WERI-Rb-1 (cell line): Measurements from ENCODE around the gene PHLDA2.
"Not testable (repeated sequence)": the region's sequence is repeated elsewhere in the genome, so short reads cannot be mapped to it uniquely, and the experiment has no call there.

Experiments
- DNase-seq: peaks from one replicate; pipeline ENCODE4 v3.0.0-alpha.2; 2020
- H3K27ac ChIP-seq: fragments of 250-450 bp; sonication (Bioruptor Pico); 2 replicates; pipeline ENCODE4 v1.5.1; 2020; ENCODE audit warnings: mild to moderate bottlenecking, moderate library complexity
- H3K27me3 ChIP-seq: fragments of 250-450 bp; sonication (Bioruptor Pico); 2 replicates; pipeline ENCODE4 v1.5.1; 2021; ENCODE audit warnings: mild to moderate bottlenecking, low read depth, moderate library complexity; ENCODE audit not compliant: insufficient read depth, severe bottlenecking
- H3K36me3 ChIP-seq: fragments of 250-450 bp; sonication (Bioruptor Pico); 2 replicates; pipeline ENCODE4 v1.5.1; 2020; ENCODE audit warnings: mild to moderate bottlenecking, moderate library complexity
- H3K4me3 ChIP-seq: 2 replicates; pipeline ENCODE4 v1.5.1; 2011; ENCODE audit warnings: low read depth, mild to moderate bottlenecking, control low read depth, low read length
- H3K9me3 ChIP-seq: fragments of 250-450 bp; sonication (Bioruptor Pico); 2 replicates; pipeline ENCODE4 v1.5.1; 2021; ENCODE audit warnings: mild to moderate bottlenecking, moderate library complexity; ENCODE audit not compliant: severe bottlenecking
- TF ChIP-seq, protein P1 (sequence below): IDR thresholded peaks from 2 replicates; pipeline ENCODE4 v1.5.1; 2011; ENCODE audit warnings: low read depth, mild to moderate bottlenecking, control low read depth, inconsistent platforms, low read length

Gene PHLDA2

DNA sequence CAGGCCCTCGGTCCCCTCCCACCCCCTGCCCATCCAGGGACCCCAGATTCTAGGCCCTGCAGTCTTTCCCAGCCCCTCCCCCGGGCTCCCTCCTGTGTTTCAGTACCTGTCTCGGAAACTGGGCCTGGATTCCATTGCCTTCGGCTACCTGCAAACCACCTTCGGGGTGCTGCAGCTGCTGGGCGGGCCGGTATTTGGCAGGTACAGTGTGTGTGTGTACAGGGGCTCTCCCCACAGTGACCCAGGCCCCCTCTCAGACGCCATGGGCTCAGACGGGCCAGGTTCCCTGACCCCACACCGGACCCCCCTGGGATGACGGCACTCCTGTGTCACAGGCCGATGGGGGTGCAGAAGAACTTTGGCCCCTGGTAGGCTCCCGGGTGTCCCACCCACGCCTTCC lies 21.1 kb downstream of the PHLDA2 start:
- Histone ChIP-seq H3K27me3 (no peaks in the 10 kb centered on the region), H3K4me3 (no peak overlapping the region), H3K27ac (no peak overlapping the region), H3K9me3 (no peaks in the 10 kb centered on the region), H3K36me3 (no peaks in the 10 kb centered on the region)
- no peak for DNase-seq
- TF ChIP-seq, protein P1, sequence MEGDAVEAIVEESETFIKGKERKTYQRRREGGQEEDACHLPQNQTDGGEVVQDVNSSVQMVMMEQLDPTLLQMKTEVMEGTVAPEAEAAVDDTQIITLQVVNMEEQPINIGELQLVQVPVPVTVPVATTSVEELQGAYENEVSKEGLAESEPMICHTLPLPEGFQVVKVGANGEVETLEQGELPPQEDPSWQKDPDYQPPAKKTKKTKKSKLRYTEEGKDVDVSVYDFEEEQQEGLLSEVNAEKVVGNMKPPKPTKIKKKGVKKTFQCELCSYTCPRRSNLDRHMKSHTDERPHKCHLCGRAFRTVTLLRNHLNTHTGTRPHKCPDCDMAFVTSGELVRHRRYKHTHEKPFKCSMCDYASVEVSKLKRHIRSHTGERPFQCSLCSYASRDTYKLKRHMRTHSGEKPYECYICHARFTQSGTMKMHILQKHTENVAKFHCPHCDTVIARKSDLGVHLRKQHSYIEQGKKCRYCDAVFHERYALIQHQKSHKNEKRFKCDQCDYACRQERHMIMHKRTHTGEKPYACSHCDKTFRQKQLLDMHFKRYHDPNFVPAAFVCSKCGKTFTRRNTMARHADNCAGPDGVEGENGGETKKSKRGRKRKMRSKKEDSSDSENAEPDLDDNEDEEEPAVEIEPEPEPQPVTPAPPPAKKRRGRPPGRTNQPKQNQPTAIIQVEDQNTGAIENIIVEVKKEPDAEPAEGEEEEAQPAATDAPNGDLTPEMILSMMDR, result no peak

DNA sequence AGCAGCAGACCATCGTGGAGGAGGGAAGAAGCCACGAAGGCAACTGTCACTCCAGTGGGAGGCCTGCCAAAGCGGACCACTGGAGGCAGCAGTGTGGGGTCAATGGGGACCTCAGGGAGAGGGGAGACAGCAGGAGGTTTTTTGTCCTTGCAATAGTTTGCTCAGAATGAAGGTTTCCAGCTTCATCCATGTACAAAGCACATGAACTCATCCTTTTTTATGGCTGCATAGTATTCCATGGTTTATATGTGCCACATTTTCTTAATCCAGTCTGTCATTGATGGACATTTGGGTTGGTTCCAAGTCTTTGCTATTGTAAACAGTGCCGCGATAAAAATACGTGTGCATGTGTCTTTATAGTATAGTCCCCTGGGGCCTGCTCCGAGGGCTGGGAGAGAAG lies 23.9 kb downstream of the PHLDA2 start:
- H3K27ac ChIP-seq, H3K27me3 ChIP-seq, DNase-seq, H3K4me3 ChIP-seq, H3K9me3 ChIP-seq, H3K36me3 ChIP-seq: not testable (repeated sequence)

DNA sequence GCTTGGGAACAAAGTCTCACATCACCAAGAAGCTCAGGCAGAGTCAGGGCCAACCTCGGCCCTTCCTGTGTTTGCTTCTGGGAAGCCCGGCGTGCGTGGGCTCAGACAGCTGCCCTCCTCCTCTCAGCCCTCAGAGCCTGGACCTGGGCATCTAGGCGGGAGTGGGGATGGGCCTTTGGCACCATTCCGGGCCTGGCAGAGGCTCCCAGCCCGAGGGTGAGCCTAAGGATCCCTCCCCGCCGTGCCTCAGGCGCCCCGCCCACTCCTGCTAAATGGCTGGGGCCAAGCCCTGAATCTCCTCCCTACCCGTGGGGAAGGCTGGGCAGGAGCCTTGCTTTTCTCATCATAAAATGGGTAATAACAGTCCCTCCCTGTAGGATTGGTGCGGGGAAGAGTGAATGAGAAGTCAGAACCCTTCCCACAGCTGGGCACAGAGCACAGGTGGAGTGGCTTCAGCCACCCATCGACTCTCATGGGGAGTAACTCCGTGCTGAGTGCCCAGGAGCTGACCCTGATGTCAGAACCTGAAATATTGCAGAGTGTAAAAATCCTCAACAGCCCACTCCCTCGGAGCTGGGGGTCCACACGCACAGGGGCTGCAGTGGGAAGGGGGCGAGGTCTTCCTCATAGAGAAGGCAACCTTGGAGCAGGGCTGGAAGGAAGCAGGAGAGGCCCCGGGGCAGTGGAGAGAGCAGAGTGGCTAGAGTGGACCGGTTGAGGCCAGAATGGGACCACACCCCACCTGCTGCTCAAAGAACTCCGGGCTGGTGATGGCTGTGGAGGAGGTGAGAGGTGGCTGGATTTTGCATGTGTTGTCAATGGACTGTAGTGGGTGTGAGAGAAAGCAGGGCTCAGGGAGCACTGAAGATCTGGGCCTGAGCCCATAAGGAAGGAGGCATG lies 24.8 kb downstream of the PHLDA2 start:
- H3K4me3 ChIP-seq, result no peak overlapping the region
- no peaks in the 10 kb centered on the region for H3K36me3 ChIP-seq
- H3K27me3 ChIP-seq, result no peaks in the 10 kb centered on the region
- H3K27ac ChIP-seq, result no peak overlapping the region
- no peak for DNase-seq
- H3K9me3 ChIP-seq, result no peaks in the 10 kb centered on the region
- TF ChIP-seq, protein P1, result no peak

DNA sequence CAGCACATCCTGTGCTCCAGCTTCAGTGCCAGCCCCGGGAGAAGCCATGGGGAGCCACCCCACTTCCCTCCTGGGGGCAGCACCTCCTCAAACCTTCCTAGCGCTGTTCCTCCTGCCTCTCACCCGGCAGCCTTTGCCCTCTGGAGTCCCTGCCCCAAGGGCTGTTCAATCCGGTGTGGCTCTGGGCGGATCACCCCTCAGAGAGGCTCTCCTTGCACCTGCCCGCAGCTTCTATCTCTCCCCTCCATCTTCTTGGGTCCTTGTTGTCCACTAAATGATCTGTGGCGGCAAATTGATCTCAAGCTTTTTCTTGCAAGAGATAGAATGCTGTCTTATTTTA lies 25.6 kb downstream of the PHLDA2 start:
- no peaks in the 10 kb centered on the region for H3K27me3 ChIP-seq
- H3K9me3 ChIP-seq, result no peaks in the 10 kb centered on the region
- TF ChIP-seq, protein P1, result no peak
- H3K4me3 ChIP-seq, result no peak overlapping the region
- no peak overlapping the region for H3K27ac ChIP-seq
- no peaks in the 10 kb centered on the region for H3K36me3 ChIP-seq
- no peak for DNase-seq

DNA sequence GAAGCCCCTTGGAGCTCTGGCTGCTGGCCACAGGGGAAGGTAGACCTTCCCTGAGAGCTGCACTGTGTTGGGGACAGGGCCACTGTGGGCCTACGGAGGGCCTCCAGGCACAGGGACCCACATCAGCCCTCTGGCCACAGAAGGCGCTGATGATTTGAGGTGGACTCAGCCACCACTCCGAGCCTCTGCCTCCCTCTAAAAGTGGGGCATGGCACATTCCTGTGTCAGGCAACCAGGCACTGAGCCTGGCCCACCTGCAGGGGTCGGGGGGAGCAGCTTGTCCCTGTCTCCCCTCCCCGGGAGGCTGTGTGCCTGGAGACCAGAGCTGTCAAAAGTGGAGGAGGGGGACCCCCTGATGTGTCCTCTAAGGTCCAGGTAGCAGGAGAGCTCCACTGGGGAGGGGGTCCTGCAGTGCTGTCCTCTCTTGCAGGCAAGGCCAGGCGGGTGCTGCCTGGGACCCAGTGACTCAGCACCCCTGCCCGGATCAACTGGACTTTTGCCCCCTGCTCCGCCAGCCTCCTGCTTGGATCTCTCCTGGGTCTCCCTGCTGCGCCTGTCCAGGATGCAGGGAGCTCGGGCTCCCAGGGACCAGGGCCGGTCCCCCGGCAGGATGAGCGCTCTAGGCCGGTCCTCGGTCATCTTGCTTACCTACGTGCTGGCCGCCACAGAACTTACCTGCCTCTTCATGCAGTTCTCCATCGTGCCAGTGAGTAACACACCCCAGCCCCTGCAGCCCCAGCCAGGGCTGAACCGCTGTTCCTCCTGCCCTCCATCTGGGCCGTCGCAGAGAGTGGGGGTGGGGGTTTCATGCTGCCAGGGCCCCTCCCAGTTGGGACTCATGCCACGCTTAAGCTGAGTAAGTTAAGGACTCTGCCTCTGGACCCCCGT lies 26.2 kb downstream of the PHLDA2 start:
- TF ChIP-seq, protein P1, result no peak
- no peaks in the 10 kb centered on the region for H3K36me3 ChIP-seq
- H3K27ac ChIP-seq, result no peak overlapping the region
- H3K27me3 ChIP-seq, result no peaks in the 10 kb centered on the region
- peak overlapping the region; percentile 76 for H3K4me3 ChIP-seq
- no peak for DNase-seq
- H3K9me3 ChIP-seq, result no peaks in the 10 kb centered on the region
